ENCODE results near the gene ZBTB46. TPM values are rescaled to one million over a fixed set of nuclear protein-coding genes. Genes with fewer than 3 reads are reported as not detected.

The ZBTB46 gene
- total RNA-seq, 2 donors from 2014 or later, result 9.3 to 9.9 TPM

GRCh38 chr20:63829945-63830835, 874 bp downstream of the ZBTB46 start:
- no peak for ATAC-seq (ENCODE audit: insufficient number of reproducible peaks, low FRiP score, low read depth)

GRCh38 chr20:63829603-63829944, 1.5 kb downstream of the ZBTB46 start:
- H3K4me1 ChIP-seq (ENCODE audit: control insufficient read depth in 1 of 2, low read depth in 2 of 2), result peaks cover 7 to 37% of the 10 kb centered on the region in 2 donors
- no peaks in the 10 kb centered on the region for H3K36me3 ChIP-seq
- no peak overlapping the region for H3K27ac ChIP-seq
- no peaks in the 10 kb centered on the region for H3K27me3 ChIP-seq (replicated peaks; ENCODE audit: insufficient read depth)
- H3K4me3 ChIP-seq, result peak overlapping the region; percentile 70
- DNase-seq (ENCODE audit: low spot score) (no peak), ATAC-seq (ENCODE audit: insufficient number of reproducible peaks, low FRiP score, low read depth) (no peak)
- no peak for TF ChIP-seq CTCF (IDR thresholded peaks at IDR 0.05)
- no peaks in the 10 kb centered on the region for H3K9me3 ChIP-seq

More at GRCh38 chr20:63829945-63830835, 874 bp downstream of the ZBTB46 start:
- Histone ChIP-seq H3K9me3 (no peaks in the 10 kb centered on the region), H3K4me1 (ENCODE audit: control insufficient read depth in 1 of 2, low read depth in 2 of 2) (peaks cover 9 to 43% of the 10 kb centered on the region in 2 donors), H3K27me3 (replicated peaks; ENCODE audit: insufficient read depth) (no peaks in the 10 kb centered on the region), H3K36me3 (no peaks in the 10 kb centered on the region), H3K4me3 (peak overlapping the region; percentile 70), H3K27ac (no peak overlapping the region)
- DNase-seq (ENCODE audit: low spot score), result no peak
- no peak for TF ChIP-seq CTCF (IDR thresholded peaks at IDR 0.05)

- Histone ChIP-seq H3K27ac (no peak overlapping the region), H3K9me3 (no peaks in the 10 kb centered on the region), H3K36me3 (no peaks in the 10 kb centered on the region), H3K27me3 (replicated peaks; ENCODE audit: insufficient read depth) (no peaks in the 10 kb centered on the region), H3K4me1 (ENCODE audit: control insufficient read depth in 1 of 2, low read depth in 2 of 2) (peaks cover 2 to 30% of the 10 kb centered on the region in 2 donors), H3K4me3 (no peak overlapping the region)
- ATAC-seq (ENCODE audit: insufficient number of reproducible peaks, low FRiP score, low read depth) (no peak), DNase-seq (ENCODE audit: low spot score) (no peak)
- TF ChIP-seq CTCF (IDR thresholded peaks at IDR 0.05), result no peak
These were observed 2.1 kb downstream of the ZBTB46 start for GRCh38 chr20:63828951-63829350.

GRCh38 chr20:63828545-63828944, 2.5 kb downstream of the ZBTB46 start:
- H3K4me3 ChIP-seq, result no peak overlapping the region
- H3K4me1 ChIP-seq (ENCODE audit: control insufficient read depth in 1 of 2, low read depth in 2 of 2), result peaks cover 0 to 26% of the 10 kb centered on the region in 2 donors
- no peaks in the 10 kb centered on the region for H3K27me3 ChIP-seq (replicated peaks; ENCODE audit: insufficient read depth)
- no peaks in the 10 kb centered on the region for H3K36me3 ChIP-seq
- no peaks in the 10 kb centered on the region for H3K9me3 ChIP-seq
- H3K27ac ChIP-seq, result no peak overlapping the region
- ATAC-seq (ENCODE audit: insufficient number of reproducible peaks, low FRiP score, low read depth), result no peak
- no peak for TF ChIP-seq CTCF (IDR thresholded peaks at IDR 0.05)
- no peak for DNase-seq (ENCODE audit: low spot score)

GRCh38 chr20:63828124-63828523, 2.9 kb downstream of the ZBTB46 start:
- no peak overlapping the region for H3K27ac ChIP-seq
- H3K27me3 ChIP-seq (replicated peaks; ENCODE audit: insufficient read depth), result no peaks in the 10 kb centered on the region
- no peak for ATAC-seq (ENCODE audit: insufficient number of reproducible peaks, low FRiP score, low read depth)
- peaks cover 0 to 25% of the 10 kb centered on the region in 2 donors for H3K4me1 ChIP-seq (ENCODE audit: control insufficient read depth in 1 of 2, low read depth in 2 of 2)
- no peaks in the 10 kb centered on the region for H3K36me3 ChIP-seq
- TF ChIP-seq CTCF (IDR thresholded peaks at IDR 0.05), result no peak
- H3K4me3 ChIP-seq, result no peak overlapping the region
- DNase-seq (ENCODE audit: low spot score), result no peak
- H3K9me3 ChIP-seq, result no peaks in the 10 kb centered on the region
